Smooth muscle cell (in vitro differentiated cells): ENCODE measurements around the gene TMEM245. TPM values are rescaled to one million over a fixed set of nuclear protein-coding genes. Genes with fewer than 3 reads are reported as not detected.

Source experiments
- DNase-seq: peaks from one replicate; lab custom pipeline; 2025; ENCODE audit not compliant: unreplicated experiment; lab: John Stamatoyannopoulos, UW
- H2AFZ ChIP-seq: fragments of 200-600 bp; sonication (generic); 2 replicates; pipeline ENCODE4 v1.6.0; 2016; ENCODE audit warnings: antibody characterized with exemption, low read depth, mild to moderate bottlenecking
- H3F3A ChIP-seq: fragments of 200-600 bp; sonication (generic); 2 replicates; pipeline ENCODE4 v1.6.0; 2017; ENCODE audit warnings: antibody characterized with exemption, low read depth
- H3K27ac ChIP-seq: fragments of 200-600 bp; sonication (generic); 2 replicates; pipeline ENCODE4 v1.5.1; 2016; ENCODE audit warnings: low read depth, mild to moderate bottlenecking
- H3K27me3 ChIP-seq: fragments of 200-600 bp; sonication (generic); 2 replicates; pipeline ENCODE4 v1.6.1; 2016; ENCODE audit warnings: low read depth, mild to moderate bottlenecking
- H3K36me3 ChIP-seq: fragments of 200-600 bp; sonication (generic); 2 replicates; pipeline ENCODE4 v1.5.1; 2016; ENCODE audit warnings: low read depth
- H3K4me1 ChIP-seq: fragments of 200-600 bp; sonication (generic); 2 replicates; pipeline ENCODE4 v1.5.1; 2016; ENCODE audit warnings: low read depth
- H3K4me2 ChIP-seq: fragments of 200-600 bp; sonication (generic); 2 replicates; pipeline ENCODE4 v1.6.0; 2016; ENCODE audit warnings: mild to moderate bottlenecking
- H3K4me3 ChIP-seq: fragments of 200-600 bp; sonication (generic); 2 replicates; pipeline ENCODE4 v1.5.1; 2016; ENCODE audit warnings: mild to moderate bottlenecking
- H3K79me2 ChIP-seq: fragments of 200-600 bp; sonication (generic); 2 replicates; pipeline ENCODE4 v1.6.0; 2016; ENCODE audit warnings: low read depth, mild to moderate bottlenecking
- H3K9ac ChIP-seq: fragments of 200-600 bp; sonication (generic); 2 replicates; pipeline ENCODE4 v1.6.0; 2016; ENCODE audit warnings: low read depth
- H3K9me3 ChIP-seq: fragments of 200-600 bp; sonication (generic); replicated peaks from 2 replicates; pipeline ENCODE4 v1.5.1; 2016; ENCODE audit warnings: low read depth
- H4K20me1 ChIP-seq: fragments of 200-600 bp; sonication (generic); 2 replicates; pipeline ENCODE4 v1.6.0; 2016; ENCODE audit warnings: low read depth
- WGBS: methylation state at CpG from one replicate; pipeline ENCODE4 v1.1.7; 2016; ENCODE audit warnings: low lambda C conversion rate; 5-methylcytosine and 5-hydroxymethylcytosine counted together
- polyA plus RNA-seq: library from polyadenylated mRNA; unstranded; fragments of >200 nt; fragmentation: Nextera tagmentation; extraction: Ambion mirVana; gene quantifications from 2 replicates; pipeline ENCODE4 v1.2.1, GENCODE V29; 2016
- total RNA-seq: library from RNA; depleted of rRNA; stranded (reverse); fragments of >200 nt; gene quantifications from 2 replicates; pipeline ENCODE4 v1.2.3, GENCODE V29; 2014
- TF ChIP-seq, protein P1 (sequence below): fragments of 200-600 bp; sonication (generic); IDR thresholded peaks from 2 replicates; pipeline ENCODE4 v1.5.1; 2017; ENCODE audit warnings: borderline replicate concordance, mild to moderate bottlenecking, antibody characterized with exemption; ENCODE audit not compliant: insufficient read depth, poor library complexity, severe bottlenecking

TMEM245 gene
- total and polyA plus RNA-seq, 2 experiments from 2014 or later: 16.3 to 39.7 TPM

DNA sequence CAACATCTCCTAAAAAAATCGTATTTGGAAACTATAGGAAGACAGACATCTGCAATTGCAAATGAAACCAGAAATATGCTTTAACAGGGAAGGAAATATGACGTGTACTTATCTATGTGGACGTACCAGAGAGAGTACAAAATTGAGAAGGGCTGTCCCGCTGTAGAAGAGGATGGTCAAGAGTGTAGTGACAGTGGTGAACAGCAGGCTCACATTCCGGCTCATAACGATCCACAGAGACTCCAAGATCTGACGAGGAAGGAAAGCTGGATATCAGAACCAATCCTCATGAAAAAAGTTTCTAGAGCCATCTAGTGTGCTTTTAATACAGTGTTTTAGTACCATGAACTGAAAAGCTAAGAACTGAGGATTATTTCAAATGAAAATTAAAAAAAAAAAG lies 69.3 kb downstream of the TMEM245 start:
- Histone ChIP-seq H3K27me3 (no peaks in the 10 kb centered on the region), H3K36me3 (peaks cover 17% of the 10 kb centered on the region), H3K9me3 (no peaks in the 10 kb centered on the region), H3K4me2 (no peak overlapping the region), H3F3A (no peaks in the 10 kb centered on the region), H3K27ac (no peak overlapping the region), H3K4me1 (no peaks in the 10 kb centered on the region), H4K20me1 (no peaks in the 10 kb centered on the region), H3K9ac (no peak overlapping the region), H3K4me3 (no peak overlapping the region), H3K79me2 (no peaks in the 10 kb centered on the region), H2AFZ (no peak overlapping the region)
- 80% methylated on average over 7 of the region's 7 CpGs for whole genome bisulfite sequencing
- no peak for DNase-seq
- TF ChIP-seq, protein P1, sequence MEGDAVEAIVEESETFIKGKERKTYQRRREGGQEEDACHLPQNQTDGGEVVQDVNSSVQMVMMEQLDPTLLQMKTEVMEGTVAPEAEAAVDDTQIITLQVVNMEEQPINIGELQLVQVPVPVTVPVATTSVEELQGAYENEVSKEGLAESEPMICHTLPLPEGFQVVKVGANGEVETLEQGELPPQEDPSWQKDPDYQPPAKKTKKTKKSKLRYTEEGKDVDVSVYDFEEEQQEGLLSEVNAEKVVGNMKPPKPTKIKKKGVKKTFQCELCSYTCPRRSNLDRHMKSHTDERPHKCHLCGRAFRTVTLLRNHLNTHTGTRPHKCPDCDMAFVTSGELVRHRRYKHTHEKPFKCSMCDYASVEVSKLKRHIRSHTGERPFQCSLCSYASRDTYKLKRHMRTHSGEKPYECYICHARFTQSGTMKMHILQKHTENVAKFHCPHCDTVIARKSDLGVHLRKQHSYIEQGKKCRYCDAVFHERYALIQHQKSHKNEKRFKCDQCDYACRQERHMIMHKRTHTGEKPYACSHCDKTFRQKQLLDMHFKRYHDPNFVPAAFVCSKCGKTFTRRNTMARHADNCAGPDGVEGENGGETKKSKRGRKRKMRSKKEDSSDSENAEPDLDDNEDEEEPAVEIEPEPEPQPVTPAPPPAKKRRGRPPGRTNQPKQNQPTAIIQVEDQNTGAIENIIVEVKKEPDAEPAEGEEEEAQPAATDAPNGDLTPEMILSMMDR: no peak

DNA sequence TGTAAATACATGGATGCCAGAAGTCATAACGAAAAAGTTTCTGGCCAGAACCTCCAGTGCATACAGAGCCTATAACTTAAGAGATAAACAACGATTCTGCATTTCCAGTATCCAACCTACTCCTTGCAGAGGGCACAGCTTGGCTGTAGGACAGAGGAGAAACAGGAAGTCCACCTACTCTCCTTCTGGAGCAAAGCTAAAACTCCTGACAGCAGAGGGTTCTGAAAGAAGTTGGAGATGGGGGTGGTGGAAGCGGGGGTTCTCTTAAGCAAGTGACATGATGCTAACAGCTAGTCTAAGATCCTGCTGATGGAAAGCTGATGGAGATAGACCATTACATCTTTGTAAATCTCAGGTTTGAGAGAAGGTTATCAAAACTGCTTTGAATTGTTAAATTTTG lies 70.9 kb downstream of the TMEM245 start:
- H3K9ac ChIP-seq: no peak overlapping the region
- peaks cover 14% of the 10 kb centered on the region for H3K36me3 ChIP-seq
- H4K20me1 ChIP-seq: no peaks in the 10 kb centered on the region
- no peaks in the 10 kb centered on the region for H3K9me3 ChIP-seq
- no peak overlapping the region for H3K27ac ChIP-seq
- H3K4me3 ChIP-seq: no peak overlapping the region
- TF ChIP-seq, protein P1: no peak
- H3K4me1 ChIP-seq: no peaks in the 10 kb centered on the region
- H2AFZ ChIP-seq: no peak overlapping the region
- no peak overlapping the region for H3K4me2 ChIP-seq
- no peaks in the 10 kb centered on the region for H3F3A ChIP-seq
- no peaks in the 10 kb centered on the region for H3K79me2 ChIP-seq
- 78% methylated on average over 3 of the region's 3 CpGs for WGBS
- DNase-seq: no peak
- no peaks in the 10 kb centered on the region for H3K27me3 ChIP-seq

DNA sequence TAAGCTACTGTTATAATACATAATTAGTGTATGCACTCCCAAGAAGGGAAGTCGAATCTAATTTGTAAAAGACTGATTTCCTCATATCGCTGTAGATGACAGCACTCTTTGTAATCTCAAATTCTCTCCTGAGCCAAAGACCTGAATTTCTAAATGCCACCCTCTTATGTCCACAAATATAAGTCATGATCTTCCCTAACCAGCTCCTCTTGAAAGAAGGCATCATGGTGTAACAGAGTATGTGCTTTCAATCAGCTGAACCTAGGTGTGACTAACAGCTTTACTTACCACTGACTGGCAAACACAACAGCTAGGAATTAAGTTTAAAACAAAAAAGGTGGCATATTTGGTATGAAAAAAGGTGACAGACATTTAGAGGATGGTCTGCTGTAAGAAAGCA lies 72.5 kb downstream of the TMEM245 start:
- no peaks in the 10 kb centered on the region for H3K4me1 ChIP-seq
- no peak overlapping the region for H2AFZ ChIP-seq
- H3K36me3 ChIP-seq: peaks cover 14% of the 10 kb centered on the region
- no peak overlapping the region for H3K4me3 ChIP-seq
- H3K27ac ChIP-seq: no peak overlapping the region
- no peak overlapping the region for H3K9ac ChIP-seq
- no peaks in the 10 kb centered on the region for H3K9me3 ChIP-seq
- WGBS: 100% methylated on average over 2 of the region's 2 CpGs
- no peak for DNase-seq
- H3K27me3 ChIP-seq: no peaks in the 10 kb centered on the region
- H4K20me1 ChIP-seq: no peaks in the 10 kb centered on the region
- no peaks in the 10 kb centered on the region for H3F3A ChIP-seq
- TF ChIP-seq, protein P1: no peak
- no peak overlapping the region for H3K4me2 ChIP-seq
- no peaks in the 10 kb centered on the region for H3K79me2 ChIP-seq

- Histone ChIP-seq H3K27me3 (no peaks in the 10 kb centered on the region), H3K4me3 (no peak overlapping the region), H2AFZ (no peak overlapping the region), H3K79me2 (no peaks in the 10 kb centered on the region), H3F3A (no peaks in the 10 kb centered on the region), H3K36me3 (peaks cover 18% of the 10 kb centered on the region), H3K9me3 (no peaks in the 10 kb centered on the region), H3K4me1 (no peaks in the 10 kb centered on the region), H3K9ac (no peak overlapping the region), H3K27ac (no peak overlapping the region), H4K20me1 (no peaks in the 10 kb centered on the region), H3K4me2 (no peak overlapping the region)
- WGBS: 90% methylated on average over 1 of the region's 1 CpG
- TF ChIP-seq, protein P1: no peak
- DNase-seq: no peak
Measured at GRCh38 chr9:109046346-109046745, 73.4 kb downstream of the TMEM245 start.
